ENCODE data around the gene B4GALT5. TPM values are rescaled to one million over a fixed set of nuclear protein-coding genes. Genes with fewer than 3 reads are reported as not detected.
"Not testable (repeated sequence)": the region's sequence is repeated elsewhere in the genome, so short reads cannot be mapped to it uniquely, and the experiment has no call there.

The B4GALT5 gene
- total and polyA plus RNA-seq, 4 experiments from 2014 or later: 0.43 to 6.2 (median 4.0) TPM

GRCh38 chr20:49619113-49620048, 94.3 kb downstream of the B4GALT5 start:
- Mint-ChIP-seq H3K27me3 (peaks cover under 1 to 6% of the 10 kb centered on the region in 2 donors), H3K9me3 (peaks cover 0 to 9% (median 0%) of the 10 kb centered on the region in 8 donors), H3K36me3 (no peaks in the 10 kb centered on the region), H3K4me1 (peaks cover 0 to 4% (median under 1%) of the 10 kb centered on the region in 4 donors), H3K27ac (no peak overlapping the region), H3K4me3 (no peak overlapping the region)
- H3K27me3 ChIP-seq (ENCODE audit: insufficient read depth, low read length): no peaks in the 10 kb centered on the region
- no peak overlapping the region for H3K27ac ChIP-seq (ENCODE audit: low read depth, low read length)
- no peak for DNase-seq
- intact Hi-C loops (cut with micrococcal nuclease): no loop called here
- ChIA-PET POLR2A (ENCODE audit: partially characterized antibody) (interaction anchor here (0.6 kb wide), 1 partner anchor 593 kb away, joined by 3 read pairs; no protein-coding TSS in a partner anchor), CTCF (ENCODE audit: partially characterized antibody) (no interaction called here)
- peaks cover 13% of the 10 kb centered on the region for H3K4me1 ChIP-seq (ENCODE audit: insufficient read depth, low read length)
- H3K36me3 ChIP-seq (ENCODE audit: insufficient read depth, low read length): no peaks in the 10 kb centered on the region
- H3K4me3 ChIP-seq (ENCODE audit: low read length in 2 of 2): no peak overlapping the region
- H3K9me3 ChIP-seq (ENCODE audit: control insufficient read depth in 1 of 2, low read length in 2 of 2): no peaks in the 10 kb centered on the region

- DNase-seq: no peak
- H3K27ac Mint-ChIP-seq: no peak overlapping the region
Measured at GRCh38 chr20:49618289-49618688, 95.4 kb downstream of the B4GALT5 start.

GRCh38 chr20:49617394-49617793, 96.3 kb downstream of the B4GALT5 start:
- H3K4me3 Mint-ChIP-seq; CTCF ChIA-PET (ENCODE audit: partially characterized antibody); POLR2A ChIA-PET (ENCODE audit: partially characterized antibody); H3K36me3 ChIP-seq (ENCODE audit: insufficient read depth, low read length); H3K4me1 Mint-ChIP-seq; H3K27me3 Mint-ChIP-seq; H3K27ac ChIP-seq (ENCODE audit: low read depth, low read length); H3K36me3 Mint-ChIP-seq; intact Hi-C loops (cut with micrococcal nuclease); H3K27me3 ChIP-seq (ENCODE audit: insufficient read depth, low read length); H3K9me3 Mint-ChIP-seq; H3K9me3 ChIP-seq (ENCODE audit: control insufficient read depth in 1 of 2, low read length in 2 of 2); H3K4me3 ChIP-seq (ENCODE audit: low read length in 2 of 2); H3K27ac Mint-ChIP-seq: not testable (repeated sequence)
- H3K4me1 ChIP-seq (ENCODE audit: insufficient read depth, low read length): peaks cover 13% of the 10 kb centered on the region
- DNase-seq: peak in 1 of 5 donors; percentile 41

More at GRCh38 chr20:49618289-49618688, 95.4 kb downstream of the B4GALT5 start:
- intact Hi-C loops (cut with micrococcal nuclease): no loop called here
- POLR2A ChIA-PET (ENCODE audit: partially characterized antibody): no interaction called here
- no peaks in the 10 kb centered on the region for H3K27me3 ChIP-seq (ENCODE audit: insufficient read depth, low read length)
- no peak overlapping the region for H3K4me3 ChIP-seq (ENCODE audit: low read length in 2 of 2)
- H3K9me3 ChIP-seq (ENCODE audit: control insufficient read depth in 1 of 2, low read length in 2 of 2): no peaks in the 10 kb centered on the region
- H3K27ac ChIP-seq (ENCODE audit: low read depth, low read length): no peak overlapping the region
- CTCF ChIA-PET (ENCODE audit: partially characterized antibody): no interaction called here
- H3K36me3 ChIP-seq (ENCODE audit: insufficient read depth, low read length): no peaks in the 10 kb centered on the region
- Mint-ChIP-seq H3K27me3 (peaks cover 0 to 6% of the 10 kb centered on the region in 2 donors), H3K9me3 (peaks cover 0 to 9% (median 0%) of the 10 kb centered on the region in 8 donors), H3K36me3 (no peaks in the 10 kb centered on the region), H3K4me3 (no peak overlapping the region), H3K4me1 (peaks cover 0 to 4% (median under 1%) of the 10 kb centered on the region in 4 donors)
- peaks cover 13% of the 10 kb centered on the region for H3K4me1 ChIP-seq (ENCODE audit: insufficient read depth, low read length)

GRCh38 chr20:49616154-49617007, 97.3 kb downstream of the B4GALT5 start:
- no peaks in the 10 kb centered on the region for H3K9me3 Mint-ChIP-seq
- intact Hi-C loops (cut with micrococcal nuclease): no loop called here
- H3K27ac Mint-ChIP-seq: no peak overlapping the region
- no peaks in the 10 kb centered on the region for H3K27me3 Mint-ChIP-seq
- H3K36me3 ChIP-seq (ENCODE audit: insufficient read depth, low read length): no peaks in the 10 kb centered on the region
- H3K27ac ChIP-seq (ENCODE audit: low read depth, low read length): no peak overlapping the region
- no peaks in the 10 kb centered on the region for H3K36me3 Mint-ChIP-seq
- H3K9me3 ChIP-seq (ENCODE audit: control insufficient read depth in 1 of 2, low read length in 2 of 2): no peaks in the 10 kb centered on the region
- peaks cover 13% of the 10 kb centered on the region for H3K4me1 ChIP-seq (ENCODE audit: insufficient read depth, low read length)
- DNase-seq: no peak
- ChIA-PET CTCF (ENCODE audit: partially characterized antibody) (interaction anchor here (1.6 to 4.8 kb wide), 2 partner anchors 75 to 229 kb away, joined by 4 to 35 read pairs; no protein-coding TSS in a partner anchor), POLR2A (ENCODE audit: partially characterized antibody) (interaction anchor here (1.4 kb wide), 1 partner anchor 33 kb away, joined by 3 read pairs; no protein-coding TSS in a partner anchor)
- H3K27me3 ChIP-seq (ENCODE audit: insufficient read depth, low read length): no peaks in the 10 kb centered on the region
- no peak overlapping the region for H3K4me3 ChIP-seq (ENCODE audit: low read length in 2 of 2)
- H3K4me1 Mint-ChIP-seq: peaks cover 0 to 1% (median under 1%) of the 10 kb centered on the region in 4 donors
- H3K4me3 Mint-ChIP-seq: no peak overlapping the region

GRCh38 chr20:49615401-49616153, 98.1 kb downstream of the B4GALT5 start:
- Mint-ChIP-seq H3K36me3 (no peaks in the 10 kb centered on the region), H3K4me1 (peaks cover 5 to 6% (median 5%) of the 10 kb centered on the region in 4 donors), H3K27ac (no peak overlapping the region), H3K9me3 (no peaks in the 10 kb centered on the region), H3K27me3 (no peaks in the 10 kb centered on the region), H3K4me3 (no peak overlapping the region)
- H3K27me3 ChIP-seq (ENCODE audit: insufficient read depth, low read length): no peaks in the 10 kb centered on the region
- H3K4me1 ChIP-seq (ENCODE audit: insufficient read depth, low read length): peaks cover 12% of the 10 kb centered on the region
- H3K27ac ChIP-seq (ENCODE audit: low read depth, low read length): no peak overlapping the region
- H3K4me3 ChIP-seq (ENCODE audit: low read length in 2 of 2): no peak overlapping the region
- POLR2A ChIA-PET (ENCODE audit: partially characterized antibody): interaction anchor here (1.4 kb wide), 1 partner anchor 34 kb away, joined by 3 read pairs; no protein-coding TSS in a partner anchor
- CTCF ChIA-PET (ENCODE audit: partially characterized antibody): interaction anchor here (1.6 to 4.8 kb wide), 2 partner anchors 74 to 230 kb away, joined by 4 to 35 read pairs; no protein-coding TSS in a partner anchor
- intact Hi-C loops (cut with micrococcal nuclease): no loop called here
- H3K36me3 ChIP-seq (ENCODE audit: insufficient read depth, low read length): no peaks in the 10 kb centered on the region
- no peaks in the 10 kb centered on the region for H3K9me3 ChIP-seq (ENCODE audit: control insufficient read depth in 1 of 2, low read length in 2 of 2)
- no peak for DNase-seq

- H3K4me3 ChIP-seq (ENCODE audit: low read length in 2 of 2); H3K27me3 ChIP-seq (ENCODE audit: insufficient read depth, low read length); H3K27me3 Mint-ChIP-seq; H3K27ac Mint-ChIP-seq; H3K4me1 Mint-ChIP-seq; intact Hi-C loops (cut with micrococcal nuclease); H3K36me3 Mint-ChIP-seq; H3K4me3 Mint-ChIP-seq; H3K4me1 ChIP-seq (ENCODE audit: insufficient read depth, low read length); DNase-seq; H3K9me3 ChIP-seq (ENCODE audit: control insufficient read depth in 1 of 2, low read length in 2 of 2); H3K9me3 Mint-ChIP-seq; POLR2A ChIA-PET (ENCODE audit: partially characterized antibody); H3K36me3 ChIP-seq (ENCODE audit: insufficient read depth, low read length); H3K27ac ChIP-seq (ENCODE audit: low read depth, low read length): not testable (repeated sequence)
- CTCF ChIA-PET (ENCODE audit: partially characterized antibody): interaction anchor here (0.8 to 4.8 kb wide), 2 partner anchors 230 to 306 kb away, joined by 4 to 35 read pairs; no protein-coding TSS in a partner anchor
Measured at GRCh38 chr20:49615051-49615400, 98.7 kb downstream of the B4GALT5 start.
